ENCODE data around the gene MS4A6E.

The MS4A6E gene

GRCh38 chr11:60376601-60377000, 49.5 kb downstream of the MS4A6E start:
- no peak for DNase-seq (ENCODE audit: low read depth)

- no peak for DNase-seq (ENCODE audit: low read depth)
Measured at GRCh38 chr11:60377401-60378136, 50.5 kb downstream of the MS4A6E start.

GRCh38 chr11:60378354-60378753, 51.3 kb downstream of the MS4A6E start, which contains the start of gene MS4A7:
TSS of gene MS4A7 (plus strand) at chr11:60378532. CDS start at chr11:60383142, 4,610 bp downstream.
- DNase-seq (ENCODE audit: low read depth): no peak

- no peak for DNase-seq (ENCODE audit: low read depth)
Measured at GRCh38 chr11:60389279-60389910, 62.3 kb downstream of the MS4A6E start.

GRCh38 chr11:60390419-60390818, 63.4 kb downstream of the MS4A6E start:
- no peak for DNase-seq (ENCODE audit: low read depth)

Measured in non-pigmented ciliary epithelial cell (primary cell).